Measurements from ENCODE around the gene GP1BA.
A peak's percentile ranks its signal among the peaks of the same experiment; 100 is the strongest.
"Not testable (repeated sequence)": the region's sequence is repeated elsewhere in the genome, so short reads cannot be mapped to it uniquely, and the experiment has no call there.

GP1BA gene

GRCh38 chr17:4901648-4902344 is 30.3 kb upstream of the GP1BA start:
- DNase-seq (ENCODE audit: low read depth) = peak; percentile 74

- DNase-seq (ENCODE audit: low read depth) = no peak
These were observed 29.5 kb upstream of the GP1BA start for GRCh38 chr17:4902540-4902939.

GRCh38 chr17:4903051-4903818 is 28.8 kb upstream of the GP1BA start, which contains the start of gene CHRNE:
Gene CHRNE (minus strand): TSS chr17:4903098. CDS start chr17:4903063, 35 bp downstream.
- peak; percentile 61 for DNase-seq (ENCODE audit: low read depth)

GRCh38 chr17:4906642-4907041 is 25.4 kb upstream of the GP1BA start:
- DNase-seq (ENCODE audit: low read depth) = not testable (repeated sequence)

- DNase-seq (ENCODE audit: low read depth) = no peak
These were observed 23.8 kb upstream of the GP1BA start for GRCh38 chr17:4908301-4908700.

GRCh38 chr17:4908711-4909496 is 23.2 kb upstream of the GP1BA start:
- peak; percentile 68 for DNase-seq (ENCODE audit: low read depth)

- no peak for DNase-seq (ENCODE audit: low read depth)
These were observed 18.1 kb upstream of the GP1BA start for GRCh38 chr17:4913994-4914393.

- not testable (repeated sequence) for DNase-seq (ENCODE audit: low read depth)
These were observed 17.5 kb upstream of the GP1BA start for GRCh38 chr17:4914551-4914950.

GRCh38 chr17:4919511-4920047 is 12.5 kb upstream of the GP1BA start:
- no peak for DNase-seq (ENCODE audit: low read depth)

GRCh38 chr17:4920351-4921048 is 11.6 kb upstream of the GP1BA start:
- DNase-seq (ENCODE audit: low read depth) = no peak

GRCh38 chr17:4921320-4921719 is 10.8 kb upstream of the GP1BA start:
- no peak for DNase-seq (ENCODE audit: low read depth)

GRCh38 chr17:4926577-4927335 is 5.3 kb upstream of the GP1BA start:
- DNase-seq (ENCODE audit: low read depth) = not testable (repeated sequence)

- no peak for DNase-seq (ENCODE audit: low read depth)
These were observed 3.2 kb upstream of the GP1BA start for GRCh38 chr17:4928881-4929280.

- DNase-seq (ENCODE audit: low read depth) = no peak
These were observed 679 bp downstream of the GP1BA start for GRCh38 chr17:4932756-4933155.

- no peak for DNase-seq (ENCODE audit: low read depth)
These were observed 1.6 kb downstream of the GP1BA start for GRCh38 chr17:4933646-4934045.

GRCh38 chr17:4934173-4934979 is 2.3 kb downstream of the GP1BA start:
- no peak for DNase-seq (ENCODE audit: low read depth)

GRCh38 chr17:4935650-4936049 is 3.6 kb downstream of the GP1BA start:
- DNase-seq (ENCODE audit: low read depth) = no peak

GRCh38 chr17:4936436-4936835 is 4.4 kb downstream of the GP1BA start:
- DNase-seq (ENCODE audit: low read depth) = no peak

- no peak for DNase-seq (ENCODE audit: low read depth)
These were observed 5.5 kb downstream of the GP1BA start for GRCh38 chr17:4937553-4937952.

GRCh38 chr17:4938069-4938491 is 6.0 kb downstream of the GP1BA start:
- no peak for DNase-seq (ENCODE audit: low read depth)
